NCI-H524 (cell line): ENCODE data around the gene ADAMTS3.
"Not testable (repeated sequence)": the region's sequence is repeated elsewhere in the genome, so short reads cannot be mapped to it uniquely, and the experiment has no call there.

Experiments
- DNase-seq, 2 experiments: peaks; one replicate each; lab custom pipeline; 2025; lab: John Stamatoyannopoulos, UW

The ADAMTS3 gene

DNA sequence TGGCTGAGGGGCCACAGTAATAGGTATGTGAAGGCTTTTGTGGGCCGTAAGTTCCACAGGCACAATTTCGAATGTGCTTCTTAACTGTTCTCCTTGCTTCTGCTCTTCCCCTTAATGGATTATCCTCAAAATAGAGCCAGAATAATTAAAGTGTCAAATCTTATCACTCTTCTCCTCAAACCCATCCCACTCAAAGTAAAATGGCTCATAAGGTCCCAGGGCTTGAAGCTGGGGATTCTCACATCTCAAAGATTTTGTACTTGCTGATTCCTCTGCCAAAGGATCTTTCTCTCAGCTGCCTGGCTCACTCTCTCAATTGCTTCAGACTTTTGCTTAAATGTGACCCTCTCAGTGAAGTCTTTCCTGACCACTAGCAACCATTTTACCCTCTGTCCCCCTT lies 16.6 kb downstream of the ADAMTS3 start:
- no peak for DNase-seq

DNA sequence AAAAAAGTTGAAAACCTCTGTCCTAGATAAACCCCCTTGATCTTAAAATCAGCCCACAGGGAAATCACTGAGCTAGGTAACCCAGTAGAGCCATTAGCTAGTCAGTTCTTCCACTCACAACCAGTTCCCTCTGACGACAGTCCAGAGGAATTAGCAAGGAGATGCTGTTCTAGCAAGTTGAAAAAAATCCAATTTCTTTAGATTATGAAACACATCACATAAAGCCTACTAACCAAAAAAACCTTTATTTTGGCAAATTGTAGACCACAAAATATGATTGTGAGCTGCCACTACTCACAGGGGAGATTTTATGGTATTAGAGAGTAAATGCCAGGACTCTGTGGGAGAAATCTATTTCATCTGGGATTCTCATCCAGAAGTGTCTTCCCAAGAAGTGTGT lies 22.6 kb downstream of the ADAMTS3 start:
- no peak for DNase-seq

DNA sequence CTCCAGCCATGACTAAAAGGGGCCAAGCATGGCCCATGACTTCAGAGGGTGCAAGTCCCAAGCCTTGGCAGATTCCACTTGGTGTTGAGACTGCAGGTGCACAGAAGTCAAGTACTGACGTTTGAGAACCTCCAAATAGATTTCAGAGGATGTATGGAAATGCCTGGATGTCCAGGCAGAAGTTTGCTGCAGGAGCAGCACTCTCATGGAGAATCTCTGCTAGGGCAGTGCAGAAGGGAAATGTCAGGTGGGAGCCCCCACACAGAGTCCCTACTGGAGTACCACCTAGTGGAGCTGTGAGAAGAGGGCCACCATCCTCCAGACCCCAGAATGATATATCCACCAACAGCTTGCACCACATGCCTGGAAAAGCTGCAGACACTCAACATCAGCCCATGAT lies 28.3 kb downstream of the ADAMTS3 start:
- not testable (repeated sequence) for DNase-seq

DNA sequence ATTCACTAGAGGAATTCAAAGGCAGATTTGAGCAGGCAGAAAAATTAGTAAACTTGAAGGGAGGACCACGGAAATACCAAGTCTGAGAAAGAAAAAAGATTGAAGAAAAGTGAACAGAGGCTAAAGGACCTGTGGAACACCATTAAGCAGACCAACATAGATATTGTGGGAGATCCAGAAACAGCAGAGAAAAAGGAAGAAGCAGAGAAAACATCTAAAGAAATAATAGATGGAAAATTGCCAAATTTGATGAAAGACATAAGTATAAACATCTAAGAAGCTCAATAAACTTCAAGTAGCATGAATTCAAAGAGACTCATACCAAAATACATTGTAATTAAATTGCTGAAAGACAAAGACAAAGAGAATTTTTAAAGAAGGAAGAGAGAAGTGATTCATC lies 31.0 kb downstream of the ADAMTS3 start:
- DNase-seq, result no peak

DNA sequence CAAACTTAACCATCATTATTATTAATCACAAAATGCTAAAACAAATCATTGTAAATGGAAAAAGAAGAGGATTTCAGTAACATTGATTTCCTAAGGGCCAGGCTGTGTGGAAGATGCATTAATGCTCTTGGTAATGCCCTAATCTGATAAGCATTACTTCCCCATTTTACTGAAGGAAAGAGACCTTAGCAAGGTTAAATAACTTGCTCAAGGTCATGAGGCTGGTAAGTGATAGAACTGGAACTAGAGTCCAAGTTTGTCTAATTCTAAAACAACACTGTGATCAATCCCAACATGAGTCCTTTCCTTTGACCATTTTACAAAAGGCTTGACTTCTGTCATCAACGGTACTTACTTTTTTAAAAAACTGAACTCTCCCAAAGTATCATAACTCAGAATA lies 32.6 kb downstream of the ADAMTS3 start:
- DNase-seq, result no peak

DNA sequence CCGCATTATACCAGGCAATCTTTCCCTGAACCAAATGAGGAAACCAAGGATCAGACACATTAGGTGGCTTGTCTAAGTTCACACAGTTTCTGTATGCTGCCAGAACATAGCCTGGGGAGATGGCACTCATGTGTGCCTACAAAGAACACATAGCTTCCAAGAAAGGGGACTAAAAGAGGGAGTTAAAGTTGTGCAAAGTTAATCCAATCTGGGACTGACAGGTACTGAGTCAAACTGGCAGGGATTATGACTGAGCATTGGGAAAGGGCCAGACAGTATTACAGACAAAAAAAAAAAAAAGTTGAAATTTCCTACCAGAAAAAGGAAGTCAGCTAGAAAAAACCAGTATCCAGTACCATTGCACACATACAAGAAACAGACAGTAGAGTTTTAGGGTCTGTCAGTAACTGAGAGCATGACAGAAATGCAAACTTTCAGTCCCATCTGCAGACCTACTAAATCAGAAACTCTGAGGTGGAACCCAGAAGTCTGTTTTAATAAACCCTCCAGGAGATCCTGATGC lies 37.2 kb downstream of the ADAMTS3 start:
- DNase-seq, result no peak

DNA sequence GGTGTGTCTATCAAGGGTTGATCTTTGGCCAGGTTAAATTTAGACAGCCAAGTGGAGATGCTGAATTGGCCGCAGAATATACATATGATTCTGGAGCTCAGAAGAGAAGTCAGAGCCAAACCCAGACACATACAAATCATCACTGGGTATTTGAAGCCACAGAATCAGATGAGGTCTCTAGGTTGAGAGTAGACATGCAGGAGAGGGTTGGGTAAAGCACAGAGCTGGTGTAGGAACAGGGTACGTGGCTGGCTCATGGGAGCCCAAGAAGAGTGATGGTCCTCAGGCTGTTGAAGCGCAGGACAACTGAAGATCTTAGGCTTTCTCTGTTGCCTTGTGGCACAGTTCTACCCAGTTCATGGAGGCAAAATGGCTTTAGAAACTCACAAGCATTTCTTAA lies 37.7 kb downstream of the ADAMTS3 start:
- no peak for DNase-seq

DNA sequence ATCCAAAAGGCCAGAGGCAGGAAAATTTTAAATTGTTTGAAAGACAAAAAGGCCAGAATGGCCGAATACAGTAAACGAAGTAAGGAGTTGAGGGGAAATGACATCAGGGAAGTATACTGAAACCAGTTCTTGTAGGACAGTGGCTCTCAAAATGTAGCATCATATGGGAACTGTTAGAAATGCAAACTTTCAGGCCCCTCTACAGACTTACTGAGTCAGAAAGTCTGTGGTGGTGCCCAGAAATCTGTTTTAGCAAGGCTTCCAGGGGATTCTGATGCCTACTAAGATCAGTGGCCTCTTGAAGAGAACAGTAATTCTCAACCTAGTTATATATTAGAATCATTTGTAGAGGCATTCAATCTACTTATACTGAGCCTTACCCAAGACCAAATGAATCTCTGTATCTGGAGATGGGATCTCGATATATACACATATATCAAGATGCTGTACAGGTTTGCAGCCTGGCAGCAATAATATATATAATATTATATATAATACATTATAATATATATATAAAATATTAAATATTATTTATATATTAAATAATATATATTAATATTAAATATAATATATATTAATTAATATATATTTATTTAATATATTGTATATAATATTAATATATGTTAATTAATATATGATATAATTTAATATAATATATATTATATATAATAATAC lies 39.7 kb downstream of the ADAMTS3 start:
- DNase-seq, result no peak

DNA sequence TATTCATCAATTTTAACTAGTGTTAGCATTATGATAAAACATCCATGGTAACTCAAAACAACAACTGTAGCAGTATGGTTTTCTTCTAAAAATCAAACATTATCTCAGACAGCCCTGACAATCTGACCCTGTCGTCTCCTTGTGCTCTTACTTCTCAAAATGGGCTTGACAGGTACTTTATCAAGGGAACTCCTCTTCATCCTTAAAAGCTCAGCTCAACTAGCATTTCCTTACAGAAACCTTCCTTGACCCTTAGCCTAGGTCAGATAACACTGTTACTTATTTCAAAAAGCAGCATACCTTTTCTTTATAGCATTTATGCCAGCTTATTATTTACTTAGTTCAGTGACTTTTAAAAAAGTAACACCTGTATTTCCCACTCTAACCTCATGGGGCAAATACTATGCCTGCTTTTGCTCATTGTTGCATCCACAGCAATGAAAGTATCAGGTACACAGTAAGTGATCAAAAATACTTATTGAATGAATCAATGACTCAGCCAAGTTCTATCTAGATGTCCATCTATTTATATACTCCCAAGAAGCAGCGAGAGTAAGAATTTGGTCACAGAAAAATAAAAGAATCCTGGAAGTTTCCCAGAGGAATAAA lies 41.9 kb downstream of the ADAMTS3 start:
- no peak for DNase-seq

DNA sequence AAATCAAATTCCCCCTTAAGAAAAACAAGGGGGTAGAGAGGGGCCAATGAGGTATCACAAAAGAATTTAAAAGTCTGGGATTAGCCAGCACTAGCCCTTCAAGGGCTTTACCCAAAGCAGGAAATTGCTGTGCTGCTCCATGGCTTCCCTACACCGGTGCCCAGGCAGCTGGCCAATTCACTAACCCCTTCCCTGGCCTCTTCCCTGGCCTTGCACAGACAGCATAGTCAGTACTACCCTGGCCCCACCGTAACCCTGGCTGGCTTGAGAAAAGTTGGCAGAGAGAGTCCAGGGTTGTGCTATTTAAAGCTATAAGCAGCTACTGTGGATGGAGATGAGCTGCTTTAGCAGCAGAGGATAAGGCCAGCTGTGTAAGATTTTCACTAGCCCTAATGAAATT lies 43.1 kb downstream of the ADAMTS3 start:
- no peak for DNase-seq

DNA sequence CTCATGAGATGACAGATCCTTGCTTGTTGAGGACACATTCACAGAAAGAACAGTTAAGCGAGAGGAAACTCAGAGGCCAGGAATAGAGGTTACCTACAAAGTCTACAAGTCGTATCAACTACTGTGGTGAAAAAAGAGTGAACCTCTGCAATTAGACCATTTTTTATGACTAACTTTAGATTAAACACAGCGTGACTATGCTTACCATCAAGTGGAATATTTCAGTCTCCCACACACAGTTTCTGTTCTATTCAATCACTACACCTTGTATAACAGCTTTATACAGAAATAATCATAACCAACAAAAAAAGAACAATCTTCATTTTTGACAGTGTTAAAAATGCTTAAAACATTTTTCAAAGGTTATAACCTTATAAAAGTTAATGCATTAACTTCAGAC lies 46.6 kb downstream of the ADAMTS3 start:
- no peak for DNase-seq

DNA sequence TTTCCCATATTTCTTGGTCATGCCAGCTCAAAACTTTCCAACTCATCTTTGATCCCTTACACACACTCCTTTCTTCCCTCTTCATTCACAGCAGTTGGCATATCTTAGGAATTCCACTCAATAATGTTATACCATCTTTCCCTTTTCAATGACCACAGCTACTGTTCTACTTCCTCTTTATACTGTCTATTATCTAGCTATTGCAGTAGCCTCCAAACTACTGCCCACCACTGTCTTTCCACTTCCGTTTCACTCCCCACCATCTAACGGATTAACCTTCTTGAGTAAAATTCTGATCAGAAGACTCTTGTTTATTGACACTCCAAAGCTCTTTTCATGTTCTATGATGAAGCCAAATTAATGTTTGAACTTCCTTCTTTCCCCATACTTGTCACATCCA lies 55.8 kb downstream of the ADAMTS3 start:
- DNase-seq, result no peak

DNA sequence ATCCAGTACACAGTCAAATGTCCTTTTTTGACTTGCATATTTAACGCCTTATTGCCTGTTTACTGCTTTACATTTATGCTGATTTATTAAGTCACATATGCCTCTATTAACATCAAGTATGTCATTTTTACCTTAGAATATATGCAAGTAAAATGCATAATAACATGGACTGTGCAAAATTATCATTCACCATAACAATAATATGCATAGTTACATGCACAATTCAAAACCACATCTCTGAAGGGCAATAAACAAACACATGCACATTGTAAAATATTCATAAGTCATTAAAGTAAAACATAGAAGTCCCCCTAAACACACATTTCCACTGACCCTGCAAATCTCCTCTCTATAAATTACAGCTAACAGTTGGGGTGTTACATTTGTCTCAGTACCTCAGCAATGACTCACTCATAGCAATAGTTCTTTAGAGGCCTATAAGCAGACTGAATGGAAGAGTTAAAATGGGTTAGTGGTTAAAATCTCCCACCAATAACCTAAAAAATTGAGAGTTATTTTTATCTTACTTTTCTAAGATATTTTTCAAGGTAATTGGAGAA lies 61.1 kb downstream of the ADAMTS3 start:
- no peak for DNase-seq

DNA sequence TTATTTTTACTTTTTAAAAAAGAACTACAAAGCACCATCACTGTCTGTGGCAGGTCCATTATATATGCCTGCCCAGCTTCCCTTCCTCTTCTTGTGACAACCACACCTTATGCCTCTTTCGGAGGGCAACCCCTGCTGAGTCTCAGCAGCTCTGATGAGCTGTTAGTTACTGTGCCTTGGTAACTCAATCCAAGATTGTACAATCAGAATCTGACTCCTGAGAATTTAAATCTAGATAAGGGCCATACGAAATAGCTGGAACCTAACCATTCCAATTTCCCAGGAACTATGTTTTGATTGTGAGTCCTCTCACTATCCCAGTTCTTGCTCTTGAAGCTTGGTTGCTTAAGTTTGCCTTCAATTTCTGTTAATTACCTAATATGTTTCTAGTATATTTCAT lies 61.9 kb downstream of the ADAMTS3 start:
- no peak for DNase-seq

DNA sequence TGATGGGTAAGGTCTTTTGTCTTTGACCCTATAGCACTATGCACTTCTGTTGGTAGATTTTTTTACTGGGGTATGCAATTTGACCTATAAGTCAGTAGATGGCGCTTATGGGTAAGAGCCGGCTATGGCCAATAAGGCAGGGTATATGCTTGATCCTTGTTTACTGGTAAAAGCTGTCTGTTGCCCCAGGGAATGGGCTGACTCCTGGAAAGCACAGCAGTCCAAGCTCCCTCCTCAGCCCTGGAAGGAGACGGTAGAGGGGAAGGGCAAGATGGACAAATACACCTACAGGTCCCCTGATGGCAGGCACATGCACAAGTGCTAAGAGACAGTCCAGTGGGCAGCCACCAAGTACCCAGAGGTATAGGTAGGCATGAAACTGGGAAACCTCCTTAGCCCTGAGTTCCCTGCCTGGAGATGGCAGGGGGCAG lies 63.7 kb downstream of the ADAMTS3 start:
- DNase-seq, result peak; percentile 21 to 57

DNA sequence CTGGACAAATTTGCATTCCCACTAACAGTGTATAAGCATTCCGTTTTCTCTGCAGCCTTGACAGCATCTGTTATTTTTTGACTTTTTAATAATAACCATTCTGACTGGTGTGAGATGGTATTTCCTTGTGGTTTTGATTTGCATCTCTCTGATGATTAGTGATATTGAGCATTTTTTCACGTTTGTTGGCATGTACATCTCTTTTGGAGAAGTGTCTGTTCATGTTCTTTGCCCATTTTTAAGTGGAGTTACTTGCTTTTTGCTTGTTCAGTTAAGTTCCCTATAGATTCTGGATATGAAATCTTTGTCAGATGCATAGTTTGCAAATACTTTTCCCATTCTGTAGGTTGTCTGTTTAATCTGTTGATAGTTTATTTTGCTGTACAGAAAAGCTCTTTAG lies 68.8 kb downstream of the ADAMTS3 start:
- DNase-seq, result no peak

DNA sequence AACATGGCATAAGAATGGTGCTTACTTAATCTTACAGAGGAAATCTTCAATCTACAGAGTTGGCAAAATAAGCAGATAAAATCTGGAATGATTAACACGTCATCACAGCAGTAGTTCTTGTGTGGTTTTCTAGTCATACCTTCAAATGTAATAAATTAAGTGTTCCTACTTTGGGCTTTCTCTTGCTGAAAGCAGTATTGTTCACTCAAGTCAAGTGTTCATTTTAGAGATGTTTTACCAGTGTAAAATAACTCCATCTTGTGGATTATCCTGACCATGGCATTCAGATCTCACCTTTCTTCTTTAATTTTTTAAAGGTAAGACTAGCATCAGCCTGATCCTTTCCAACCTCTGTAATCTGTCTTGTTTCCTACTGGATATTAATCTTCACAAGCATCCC lies 72.9 kb downstream of the ADAMTS3 start:
- DNase-seq, result peak in 1 of 2 experiments; percentile 10

DNA sequence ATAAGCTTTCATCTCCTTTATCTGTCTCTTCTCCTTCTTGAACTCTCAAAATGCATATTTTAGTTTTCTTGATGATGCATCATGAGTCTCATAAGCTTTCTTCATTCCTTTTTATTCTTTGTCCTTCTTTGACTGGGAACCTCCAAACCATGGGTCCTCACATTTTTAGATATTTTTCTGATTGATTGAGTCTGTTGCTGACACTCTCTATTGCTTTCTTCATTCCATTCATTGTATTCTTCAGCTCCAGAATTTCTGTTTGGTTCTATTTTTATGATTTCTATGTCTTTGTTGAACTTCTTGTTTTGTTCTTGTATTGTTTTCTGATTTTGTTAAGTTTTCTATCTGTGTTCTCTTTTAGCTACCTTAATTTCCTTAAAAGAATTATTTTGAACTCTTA lies 74.9 kb downstream of the ADAMTS3 start:
- no peak for DNase-seq

DNA sequence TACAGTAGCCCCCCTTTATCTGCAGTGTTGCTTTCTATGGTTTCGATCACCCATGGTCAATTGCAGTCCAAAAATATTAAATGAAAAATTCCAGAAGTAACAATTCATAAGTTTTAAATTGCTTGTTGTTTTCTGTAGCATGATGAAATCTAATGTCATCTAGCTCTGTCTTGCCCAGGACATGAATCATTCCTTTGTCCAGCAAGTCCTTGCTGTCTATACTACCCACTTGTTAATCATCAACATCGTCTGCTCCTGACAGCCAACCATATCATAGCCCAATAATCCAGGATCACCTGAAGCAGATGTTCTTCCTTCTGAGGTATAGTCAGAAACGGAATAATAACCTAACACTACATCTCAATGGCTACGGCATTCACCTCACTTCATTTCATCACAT lies 79.8 kb downstream of the ADAMTS3 start:
- DNase-seq, result no peak

DNA sequence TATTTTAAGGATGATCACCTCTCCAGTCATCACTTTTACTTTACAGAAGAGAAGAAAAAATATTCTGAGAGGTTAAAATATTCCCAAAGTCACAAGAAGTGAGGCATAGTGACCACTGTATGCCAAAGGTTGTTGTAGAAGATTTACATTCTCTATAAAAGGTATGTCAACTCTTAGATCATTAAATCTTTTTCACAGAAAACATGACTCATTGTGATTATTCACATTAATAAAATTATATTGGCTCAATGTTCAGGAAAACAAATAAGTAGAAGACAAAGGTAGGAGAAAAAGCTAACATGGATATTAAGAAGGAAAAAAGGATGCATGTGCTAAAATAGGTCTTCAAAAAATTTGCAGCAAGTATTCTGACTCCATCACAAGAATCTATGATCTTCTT lies 82.0 kb downstream of the ADAMTS3 start:
- DNase-seq, result no peak

DNA sequence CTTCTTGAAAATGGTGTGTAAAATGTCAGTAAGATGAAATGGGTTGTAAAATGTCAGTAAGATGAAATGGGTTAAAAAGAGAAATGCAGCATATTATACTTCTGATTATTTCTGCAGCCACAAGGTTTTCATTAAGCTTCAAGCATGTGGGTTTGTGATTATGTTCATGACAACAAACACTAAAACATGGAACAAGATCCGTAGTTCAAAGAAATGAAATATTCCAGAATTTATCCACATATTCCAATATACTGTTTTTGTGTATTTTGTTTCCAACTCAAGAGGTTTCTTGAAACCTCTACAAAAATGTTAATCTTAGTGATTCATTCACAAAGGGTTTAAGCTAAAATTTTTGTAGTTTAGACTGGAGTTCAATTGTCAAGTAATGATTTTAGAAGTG lies 84.0 kb downstream of the ADAMTS3 start:
- DNase-seq, result no peak

DNA sequence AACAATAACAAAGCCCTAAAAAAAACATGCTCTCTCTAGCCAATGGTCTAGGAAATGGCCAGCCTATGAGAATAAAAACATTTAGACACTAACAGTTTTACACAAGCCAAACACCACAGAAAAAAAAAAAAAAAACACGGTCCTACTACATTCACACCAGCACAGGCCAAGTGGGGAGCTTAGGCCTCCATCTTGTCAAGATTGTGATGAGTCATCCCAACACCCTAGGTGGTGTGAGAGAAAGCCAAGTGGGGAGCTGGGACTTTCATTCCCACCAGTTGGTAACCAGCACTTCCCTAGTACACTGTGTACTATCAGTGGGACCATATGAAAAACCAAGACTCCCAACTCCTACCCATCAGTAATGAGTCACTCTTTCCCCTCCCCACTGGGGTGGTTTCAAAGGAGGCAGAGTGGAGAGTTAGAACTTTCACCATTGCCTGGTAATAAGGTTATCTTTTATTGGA lies 95.6 kb downstream of the ADAMTS3 start:
- no peak for DNase-seq

DNA sequence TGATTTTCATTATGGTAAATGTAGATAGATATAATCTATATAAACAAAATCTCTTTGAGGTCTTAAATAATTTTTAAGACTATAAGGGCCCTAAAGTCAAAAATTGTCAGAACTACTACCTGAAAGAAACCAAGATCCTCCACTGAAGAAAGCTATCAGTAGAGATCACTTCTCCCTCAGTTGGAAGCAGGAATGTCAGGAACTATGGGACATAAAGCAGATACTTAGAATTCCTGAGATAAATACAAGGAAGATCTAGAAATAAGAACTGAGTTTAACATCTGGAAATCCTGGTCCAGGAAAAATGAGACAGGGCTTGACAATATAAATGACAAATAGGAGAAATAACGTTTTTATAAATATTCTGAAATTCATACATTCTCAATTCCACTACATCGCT lies 97.2 kb downstream of the ADAMTS3 start:
- DNase-seq, result no peak
